HG02623 (cell line): ENCODE data around the gene ANKRD61.
A peak's percentile ranks its signal among the peaks of the same experiment; 100 is the strongest.
"Not testable (repeated sequence)": the region's sequence is repeated elsewhere in the genome, so short reads cannot be mapped to it uniquely, and the experiment has no call there.

ENCODE experiments used
- ATAC-seq: cut with Tn5 transposase; IDR thresholded peaks from one replicate; pipeline ENCODE4 v1.9.1; 2021; ENCODE audit warnings: moderate library complexity; ENCODE audit not compliant: unreplicated experiment

The ANKRD61 gene

DNA sequence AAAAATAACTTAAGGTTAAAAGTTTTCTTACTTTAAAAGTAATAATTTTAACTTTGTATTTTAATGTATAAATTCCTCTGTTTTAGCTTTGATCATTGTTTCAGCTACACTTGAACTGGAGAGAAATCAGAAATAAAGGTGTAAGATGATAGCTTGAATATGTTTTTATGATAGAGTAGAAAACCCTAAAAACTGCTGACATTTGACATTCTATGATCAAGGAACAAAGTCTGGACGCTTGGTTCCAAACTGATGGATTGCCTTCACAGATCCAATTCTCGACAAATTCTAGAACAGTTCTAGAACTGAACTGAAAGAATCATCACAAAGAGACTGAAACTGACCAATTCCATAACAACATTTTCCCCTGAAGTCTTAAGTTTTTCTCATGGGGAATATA, at the start of gene ANKRD61:
Gene ANKRD61, plus strand, starts transcription at position 389 of the 400 bp plus-strand sequence. Its CDS starts 0 bp downstream, at position 389.
- no peak for ATAC-seq

DNA sequence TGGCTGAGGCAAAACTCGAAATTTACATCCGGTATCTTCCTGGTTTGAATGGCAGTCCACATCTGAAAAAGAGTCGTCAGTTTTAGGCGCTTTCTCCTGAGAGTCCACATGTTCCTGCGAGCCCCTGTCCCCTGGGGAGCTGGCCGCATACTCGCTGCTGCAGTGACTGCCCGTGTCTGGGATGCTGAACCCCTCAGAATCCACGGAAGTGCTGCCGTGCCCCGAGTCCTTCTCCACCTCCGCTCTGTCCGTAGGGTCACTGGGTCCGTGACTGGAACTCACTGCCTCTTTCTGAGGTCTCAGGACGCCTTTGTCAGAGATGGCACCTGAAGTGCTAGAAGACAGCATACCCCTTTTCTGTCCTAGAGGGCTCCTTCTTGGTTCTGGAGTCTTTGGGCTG, 44.1 kb upstream of the ANKRD61 start:
- ATAC-seq, result not testable (repeated sequence)

DNA sequence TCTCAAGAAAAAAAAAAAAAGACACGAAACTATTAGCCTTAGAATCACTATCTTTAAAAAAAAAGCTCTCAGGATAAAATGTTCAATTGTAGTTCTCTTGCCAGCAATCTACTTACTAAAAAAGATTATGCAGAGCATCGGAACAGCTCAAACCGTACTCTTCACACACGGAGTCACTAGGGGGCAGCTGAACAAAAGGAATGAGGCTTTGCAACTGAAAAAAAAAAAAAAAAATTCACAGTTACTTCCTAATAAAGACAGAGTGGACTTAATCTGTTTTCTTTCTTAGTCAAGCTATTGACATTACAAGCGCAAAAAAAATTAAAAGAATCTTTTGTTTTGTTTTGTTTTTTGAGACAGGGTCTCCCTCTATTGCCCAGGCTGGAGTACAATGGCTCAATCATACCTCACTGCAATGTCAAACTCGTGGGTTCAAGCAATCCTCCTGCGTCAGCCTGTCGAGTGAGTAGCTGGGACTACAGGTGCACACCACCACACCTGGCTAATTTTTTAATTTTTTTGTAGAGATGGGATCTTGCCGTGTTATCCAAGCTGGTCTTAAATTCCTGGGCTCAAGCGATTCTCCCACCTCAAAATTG, 33.9 kb upstream of the ANKRD61 start:
- ATAC-seq, result no peak

DNA sequence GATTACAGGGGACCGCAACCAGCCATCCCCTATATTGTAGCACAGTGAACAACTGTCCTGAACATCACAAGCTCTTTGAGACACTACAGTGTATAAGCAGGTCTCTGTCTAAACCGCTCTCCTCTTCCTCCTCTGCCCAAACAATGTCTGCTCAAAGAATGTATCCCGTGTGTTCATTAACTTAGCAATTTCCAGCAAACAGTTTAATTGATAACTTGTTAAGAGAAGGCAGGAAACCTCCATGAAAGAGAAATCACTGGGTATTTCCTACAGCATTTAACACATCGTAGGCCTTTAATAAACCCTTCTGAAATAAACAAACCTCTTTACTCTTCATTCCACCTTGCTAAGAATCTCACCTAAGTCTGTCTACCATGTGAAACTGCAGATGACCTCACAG, 23.8 kb upstream of the ANKRD61 start:
- no peak for ATAC-seq

DNA sequence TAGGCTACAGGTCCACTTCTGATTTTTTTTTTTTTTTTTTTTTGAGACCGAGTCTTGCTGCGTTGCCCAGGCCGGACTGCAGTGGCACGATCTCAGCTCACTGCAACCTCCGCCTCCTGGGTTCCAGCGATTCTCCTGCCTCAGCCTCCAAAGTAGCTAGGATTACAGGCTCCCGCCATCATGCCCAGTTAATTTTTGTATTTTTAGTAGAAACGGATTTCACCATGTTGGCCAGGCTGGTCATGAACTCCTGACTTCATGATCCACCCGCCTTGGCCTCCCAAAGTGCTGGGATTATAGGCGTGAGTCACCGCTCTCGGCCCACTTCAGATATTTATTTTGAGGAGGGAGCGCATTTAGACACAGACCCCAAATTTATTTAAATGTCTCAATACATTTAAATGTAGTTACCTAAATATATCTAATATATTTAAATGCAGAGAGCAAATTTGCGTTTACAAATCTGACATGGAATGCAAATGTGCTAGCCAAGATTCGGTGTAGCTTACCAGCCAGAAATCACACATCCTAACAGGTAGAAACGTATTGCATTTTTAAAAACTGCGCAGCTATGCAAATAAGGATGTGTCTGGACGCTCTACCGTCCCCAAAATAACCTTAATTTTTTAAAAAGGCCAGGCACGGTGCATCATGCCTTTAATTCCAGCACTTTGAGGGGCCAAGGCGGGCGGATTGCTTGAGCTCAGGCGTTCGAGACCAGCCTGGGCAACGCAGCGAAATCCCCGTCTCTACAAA, 23.2 kb upstream of the ANKRD61 start:
- ATAC-seq, result not testable (repeated sequence)

DNA sequence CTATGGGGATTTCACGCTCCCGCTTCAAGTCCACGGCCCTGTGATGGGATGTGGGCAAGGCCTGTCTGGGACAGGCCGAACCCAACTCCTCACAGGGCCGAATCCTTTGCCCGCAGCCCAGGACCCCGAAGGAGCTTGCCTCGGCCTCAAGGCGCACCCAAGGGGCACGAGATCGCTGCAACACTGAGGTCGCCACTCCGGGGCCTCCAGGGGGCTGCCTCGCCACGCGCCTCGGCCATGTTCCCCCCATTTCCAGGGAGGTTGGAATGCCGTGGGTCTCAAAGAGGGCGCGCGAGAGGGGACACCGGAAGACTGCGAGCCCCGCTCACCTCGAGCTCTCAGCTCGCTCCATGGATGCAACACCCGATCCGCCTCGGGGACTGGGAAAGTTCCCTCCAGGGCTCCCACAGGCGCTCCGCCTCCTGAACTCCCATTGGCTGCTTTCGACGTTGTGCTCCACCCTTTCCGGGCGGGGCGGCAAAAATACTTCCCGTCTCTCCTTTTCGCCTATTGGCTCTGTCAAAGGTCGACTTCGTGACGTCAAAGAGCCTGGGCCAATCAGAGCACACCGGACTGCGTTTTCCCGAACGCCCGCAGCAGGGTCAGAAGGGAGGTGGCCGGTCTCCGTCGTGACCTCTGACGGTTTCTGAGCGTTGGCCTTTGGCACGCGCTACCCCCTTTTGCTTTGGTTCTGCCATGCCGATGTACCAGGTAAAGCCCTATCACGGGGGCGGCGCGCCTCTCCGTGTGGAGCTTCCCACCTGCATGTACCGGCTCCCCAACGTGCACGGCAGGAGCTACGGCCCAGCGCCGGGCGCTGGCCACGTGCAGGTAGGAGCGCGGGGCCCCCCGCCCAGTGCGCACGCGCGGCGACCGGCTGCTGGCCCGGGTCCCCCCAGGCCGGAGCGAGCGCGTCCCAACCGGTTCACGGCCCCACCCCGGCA, 22.2 kb upstream of the ANKRD61 start, which contains the start of the genes AIMP2 and PMS2:
Gene AIMP2, plus strand, starts transcription at position 605 of the 944 bp plus-strand sequence. Its CDS starts 92 bp downstream, at position 697.
Gene PMS2, minus strand, starts transcription at position 382 of the 944 bp plus-strand sequence. Its CDS starts 30 bp downstream, at position 352.
- peak; percentile 93 for ATAC-seq

DNA sequence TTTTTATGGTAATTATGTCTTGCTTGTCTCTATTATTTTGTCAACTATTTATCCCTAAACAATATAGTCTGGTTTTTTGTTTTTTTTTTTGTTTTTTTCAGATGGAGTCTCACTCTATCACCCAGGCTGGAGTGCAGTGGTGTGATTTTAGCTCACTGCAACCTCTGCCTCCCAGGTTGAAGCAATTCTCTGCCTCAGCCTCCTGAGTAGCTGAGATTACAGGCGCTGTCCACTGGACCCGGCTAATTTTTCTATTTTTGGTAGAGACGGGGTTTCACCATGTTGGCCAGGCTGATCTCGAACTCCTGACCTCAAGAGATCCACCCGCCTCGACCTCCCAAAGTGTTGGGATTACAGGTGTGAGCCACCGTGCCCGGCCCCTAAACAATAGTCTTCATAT, 20.8 kb upstream of the ANKRD61 start:
- not testable (repeated sequence) for ATAC-seq

DNA sequence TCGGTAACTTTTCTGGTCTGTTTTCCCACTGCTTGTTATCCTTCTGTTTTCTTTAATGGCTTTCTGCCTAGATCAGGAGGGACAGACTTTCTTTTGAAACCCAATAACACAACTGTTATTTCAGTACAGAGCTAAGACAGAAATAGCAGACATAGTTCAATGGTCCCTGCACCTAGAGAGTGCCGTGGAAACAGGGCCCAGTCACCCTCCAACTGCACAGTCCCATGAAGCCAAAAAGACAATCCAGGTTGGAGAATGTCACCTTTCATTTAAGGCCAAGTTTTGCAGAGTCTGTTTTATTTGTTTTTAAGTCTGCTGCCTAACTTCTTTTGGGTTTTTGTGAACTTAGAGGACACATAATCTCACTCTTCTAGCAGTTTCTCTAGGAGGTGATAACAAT, 19.6 kb upstream of the ANKRD61 start:
- no peak for ATAC-seq

DNA sequence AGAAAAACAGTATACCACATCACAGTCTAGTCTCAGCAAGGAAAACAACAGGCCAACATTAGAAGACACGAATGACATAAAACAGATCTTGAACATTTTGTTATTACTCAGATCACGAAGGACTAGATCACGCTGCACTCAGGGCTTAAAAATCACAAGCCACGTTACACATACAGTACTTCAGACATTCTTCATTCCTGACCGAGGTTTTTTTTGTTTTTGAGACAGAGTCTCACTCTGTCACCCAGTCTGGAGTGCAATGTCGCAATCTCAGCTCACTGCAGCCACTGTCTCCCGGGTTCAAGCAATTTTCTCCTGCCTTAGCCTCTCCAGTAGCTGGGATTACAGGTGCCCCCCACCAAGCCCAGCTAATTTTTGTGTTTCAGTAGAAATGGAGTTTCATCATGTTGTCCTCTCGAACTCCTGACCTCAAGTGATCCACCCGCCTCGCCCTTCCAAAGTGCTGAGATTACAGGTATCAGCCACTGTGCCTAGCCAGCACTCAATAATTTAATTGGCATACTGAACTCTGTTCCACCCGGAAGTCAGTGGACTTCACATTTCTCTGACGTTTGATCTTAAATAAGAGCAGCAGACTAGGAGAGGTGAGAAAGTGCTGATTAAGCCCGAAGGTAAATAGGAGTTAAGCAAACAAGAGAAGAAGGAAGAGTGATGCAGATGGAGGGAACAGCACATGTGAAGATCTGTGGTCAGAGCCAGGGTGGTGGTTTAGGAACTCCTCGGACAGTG, 18.6 kb upstream of the ANKRD61 start:
- no peak for ATAC-seq

DNA sequence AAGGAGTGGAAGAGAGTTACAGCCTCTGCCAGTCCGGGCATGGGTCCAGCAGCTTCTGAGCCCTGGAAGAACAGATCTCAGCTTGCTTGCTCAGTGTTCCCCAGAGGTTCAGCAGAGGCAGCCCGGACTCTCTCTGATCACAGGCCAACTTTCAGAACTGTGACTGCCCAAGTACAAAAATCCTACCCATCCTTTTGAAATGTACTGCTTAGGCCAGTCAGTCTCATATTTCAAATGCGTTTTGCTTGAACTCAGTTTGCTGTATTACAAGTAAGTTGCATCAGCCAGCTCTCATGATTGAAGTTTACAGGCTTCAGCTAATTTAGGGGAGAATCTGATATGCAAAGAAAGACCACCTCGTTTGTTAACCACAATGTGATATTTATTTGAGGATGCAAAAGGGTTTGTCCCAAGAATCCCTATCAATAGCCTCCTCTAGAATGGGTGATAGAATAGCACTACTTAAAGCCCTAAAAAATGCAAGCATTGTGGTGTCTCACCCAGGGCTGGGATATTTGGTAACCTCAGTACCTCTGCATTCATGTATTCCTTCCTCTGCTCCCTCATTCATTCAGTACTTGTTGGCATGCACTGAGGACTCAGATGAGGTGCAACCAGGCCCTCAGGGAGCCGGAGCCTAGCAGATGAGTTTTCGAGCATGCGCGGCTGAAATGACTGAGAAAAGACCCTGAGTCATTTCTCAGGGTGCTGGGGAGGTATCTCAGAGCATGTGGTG, 15.1 kb upstream of the ANKRD61 start:
- ATAC-seq, result no peak

DNA sequence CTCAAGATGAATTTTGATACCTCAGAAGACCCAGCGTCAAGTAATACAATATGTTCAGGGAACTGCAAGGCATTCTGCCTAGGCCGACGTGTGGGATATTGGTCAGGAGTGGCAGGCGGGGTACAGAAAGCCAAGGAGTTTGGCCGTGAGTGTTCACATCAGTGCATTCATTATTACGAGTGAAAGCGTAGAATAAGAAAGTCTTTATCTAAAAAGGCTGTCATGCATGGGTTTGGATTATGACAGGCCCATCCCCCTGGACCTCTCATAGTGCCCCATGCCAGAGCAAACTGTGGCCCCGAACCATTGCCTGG, 14.6 kb upstream of the ANKRD61 start:
- no peak for ATAC-seq

DNA sequence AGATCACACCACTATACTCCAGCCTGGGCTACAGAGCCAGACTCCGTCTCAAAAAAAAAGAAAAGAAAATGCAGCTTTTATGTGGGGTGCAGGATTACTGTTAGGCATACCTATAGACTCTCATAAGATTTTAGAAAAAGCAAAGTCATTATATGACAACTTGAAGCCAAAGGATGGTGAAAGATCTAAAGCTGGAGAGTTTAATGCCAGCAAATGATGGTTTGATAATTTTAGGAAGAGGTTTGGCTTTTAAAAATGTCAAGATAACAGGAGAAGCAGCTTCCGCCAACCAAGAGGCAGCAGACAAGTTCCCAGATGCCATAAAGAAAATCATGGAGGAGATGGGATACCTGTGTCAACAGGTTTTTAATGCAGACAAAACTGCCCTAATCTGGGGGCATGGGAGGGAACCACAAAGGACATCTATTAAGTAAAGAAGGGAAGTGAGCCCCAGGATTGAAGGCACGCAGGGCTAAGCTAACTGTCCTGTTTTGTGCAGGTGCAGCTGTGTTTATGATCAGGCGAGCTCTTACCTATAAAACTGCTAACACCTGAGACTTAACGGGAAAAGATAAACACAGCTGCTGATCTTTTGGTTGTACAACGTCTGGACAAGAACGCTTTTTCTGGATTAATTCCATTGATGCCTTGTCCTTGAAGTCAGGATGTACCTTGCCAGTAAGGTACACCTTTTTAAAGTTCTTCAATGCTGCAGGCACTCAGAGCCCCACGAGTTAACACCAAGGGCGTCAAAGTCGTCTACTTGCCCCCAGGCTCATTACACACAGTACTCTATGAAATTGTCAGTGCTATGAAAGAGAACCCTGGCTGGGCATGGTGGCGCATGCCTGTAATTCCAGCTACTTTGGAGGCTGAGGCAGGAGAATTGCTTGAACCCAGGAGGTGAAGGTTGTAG, 10.5 kb upstream of the ANKRD61 start:
- ATAC-seq, result no peak

DNA sequence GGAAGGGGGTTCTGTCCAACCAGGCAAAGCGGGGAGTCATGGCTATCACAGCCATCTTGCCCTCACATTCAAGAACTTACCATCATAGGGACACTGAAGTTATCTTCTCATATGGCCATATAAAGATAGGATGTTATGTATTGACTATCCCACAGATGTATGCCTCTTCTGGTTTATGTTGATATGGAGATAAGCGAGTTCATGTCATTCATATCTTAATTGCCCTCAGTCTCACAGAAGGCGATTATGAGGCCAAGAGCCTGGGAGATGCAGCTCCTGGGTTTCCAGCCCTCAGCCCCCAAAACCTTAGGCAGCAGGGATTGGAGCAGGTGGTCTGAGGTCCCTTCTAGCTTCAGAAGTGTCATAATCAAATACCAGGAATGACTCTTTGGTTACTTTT, 8.5 kb upstream of the ANKRD61 start:
- no peak for ATAC-seq

DNA sequence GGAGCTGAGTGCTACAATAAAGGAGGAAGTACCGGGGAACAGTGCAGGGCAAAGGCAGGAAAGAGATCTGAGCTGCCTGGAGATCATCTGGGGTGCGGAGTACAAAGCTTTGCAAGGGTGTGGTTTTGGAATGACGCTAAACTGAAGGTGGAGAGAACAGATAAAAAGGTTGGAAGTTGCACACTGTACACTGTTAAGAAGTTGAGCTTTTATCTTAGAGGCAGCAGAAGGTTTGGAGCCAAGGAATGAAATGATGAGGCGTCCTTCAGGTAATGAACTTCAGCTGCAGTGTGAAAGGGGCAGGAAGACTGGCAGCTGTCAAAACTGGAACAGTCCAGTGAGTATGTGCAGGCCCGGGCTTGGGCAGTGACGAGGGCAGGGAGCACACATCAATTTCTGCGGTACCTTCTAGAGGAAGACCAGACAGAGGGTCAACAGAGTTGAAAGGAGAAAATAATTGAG, 7.2 kb upstream of the ANKRD61 start:
- ATAC-seq, result no peak

DNA sequence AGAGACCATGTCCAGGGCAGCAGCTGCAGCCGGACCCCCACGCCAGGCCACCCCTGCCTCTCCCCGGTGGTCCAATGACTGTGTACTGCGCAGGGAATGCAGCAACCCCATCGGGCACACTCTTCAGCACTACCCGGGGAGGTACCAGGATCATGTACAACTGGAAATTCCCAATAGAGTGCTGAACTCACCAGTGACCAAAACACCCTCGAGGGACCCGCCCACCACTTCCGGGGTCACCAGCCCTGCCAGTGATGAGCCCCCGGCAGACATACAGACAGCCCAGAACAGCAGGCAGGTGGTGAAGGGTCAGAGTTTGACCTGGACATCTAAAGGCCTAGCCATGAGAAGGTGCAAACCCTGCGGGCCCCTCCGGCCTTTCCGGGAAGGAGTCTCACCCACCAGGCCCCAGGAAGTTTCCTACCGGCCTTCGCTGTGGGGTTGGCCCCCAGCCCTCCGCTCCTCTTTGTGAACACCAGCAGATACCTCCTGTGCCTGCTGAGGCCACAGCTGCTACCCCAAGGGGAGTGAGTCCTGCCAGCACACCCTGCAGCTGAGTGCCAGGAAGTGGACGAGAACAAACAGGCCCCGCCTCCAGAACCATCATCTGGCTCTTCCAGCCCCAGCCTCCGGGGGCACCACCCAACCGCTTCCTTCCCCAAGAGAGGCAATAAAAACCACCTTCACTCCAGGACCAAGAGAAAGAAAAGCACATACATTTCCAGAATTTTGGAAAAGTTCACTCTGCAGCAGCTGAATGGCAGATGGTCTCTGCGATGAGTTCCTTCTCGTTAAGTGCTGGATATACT, 5.0 kb upstream of the ANKRD61 start:
- ATAC-seq, result peak; percentile 81

DNA sequence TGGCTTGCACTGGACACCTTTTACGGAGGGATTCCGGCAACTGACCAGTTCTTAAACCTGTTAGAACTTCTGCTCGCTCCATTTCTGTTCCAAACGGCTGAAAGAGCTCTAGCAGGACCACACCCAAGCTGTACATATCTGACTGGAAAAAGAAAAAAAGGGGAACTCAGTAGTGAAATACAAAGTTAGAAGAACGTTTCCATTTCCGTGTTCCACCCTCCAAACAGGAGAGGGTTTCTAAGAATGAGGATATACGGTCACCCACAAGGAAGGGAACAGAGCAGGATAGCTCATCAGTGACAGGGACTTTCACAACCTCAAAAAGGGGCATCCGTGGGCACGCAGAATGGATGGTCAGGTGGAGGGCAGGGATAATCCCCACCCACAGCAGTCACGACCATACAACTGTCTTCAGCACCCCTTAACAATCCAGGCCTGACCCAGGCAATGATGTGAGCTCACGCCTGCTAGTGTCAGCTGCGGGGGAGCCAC, 4.3 kb upstream of the ANKRD61 start:
- ATAC-seq, result no peak

DNA sequence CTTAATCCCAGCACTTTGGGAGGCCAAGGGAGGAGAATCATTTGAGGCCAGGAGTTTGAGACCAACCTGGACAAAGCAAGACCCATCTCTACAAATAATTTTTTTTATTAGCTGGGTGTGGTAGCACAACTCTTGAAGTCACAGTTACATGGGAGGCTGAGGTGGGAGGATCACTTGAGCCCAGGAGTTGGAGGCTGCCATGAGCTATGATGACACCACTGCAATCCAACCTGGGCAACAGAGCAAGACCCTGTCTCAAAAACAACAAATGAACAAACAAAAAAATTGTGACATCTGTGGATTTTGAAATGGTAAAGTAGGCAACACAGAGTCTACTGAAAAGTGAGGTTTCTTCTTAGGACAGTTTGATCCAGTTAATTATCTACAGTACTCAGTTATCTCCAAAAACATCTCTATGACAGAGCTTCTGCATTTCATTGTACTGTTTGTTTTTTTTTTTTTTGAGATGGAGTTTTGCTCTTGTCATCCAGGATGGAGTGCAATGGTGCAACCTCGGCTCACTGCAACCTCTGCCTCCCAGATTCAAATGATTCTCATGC, 3.3 kb upstream of the ANKRD61 start:
- ATAC-seq, result no peak

DNA sequence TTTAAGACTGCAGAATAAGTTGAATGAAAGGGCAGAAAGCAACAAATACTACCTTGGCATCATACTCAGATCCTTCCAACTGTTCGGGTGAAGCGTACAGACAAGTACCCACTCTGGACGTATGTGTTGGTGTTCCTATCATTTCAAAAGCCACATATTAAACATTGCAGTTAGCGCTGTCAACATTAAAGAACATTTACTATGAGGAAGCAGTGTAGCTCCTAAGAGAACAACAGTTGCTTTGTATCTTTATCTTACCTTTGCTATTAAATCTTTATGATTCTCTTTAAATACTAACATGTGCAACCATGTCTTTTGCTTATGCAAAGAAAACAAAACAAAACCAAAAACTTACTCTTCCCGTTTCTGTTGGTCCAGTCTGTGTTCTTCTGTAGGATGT, 2.6 kb upstream of the ANKRD61 start:
- no peak for ATAC-seq
